HG03159 (cell line): ENCODE data around the gene TNRC18.

Experiments
- ATAC-seq: cut with Tn5 transposase; IDR thresholded peaks from one replicate; pipeline ENCODE4 v1.9.1; 2021; ENCODE audit warnings: mild to moderate bottlenecking, moderate library complexity; ENCODE audit not compliant: unreplicated experiment

Gene TNRC18

DNA sequence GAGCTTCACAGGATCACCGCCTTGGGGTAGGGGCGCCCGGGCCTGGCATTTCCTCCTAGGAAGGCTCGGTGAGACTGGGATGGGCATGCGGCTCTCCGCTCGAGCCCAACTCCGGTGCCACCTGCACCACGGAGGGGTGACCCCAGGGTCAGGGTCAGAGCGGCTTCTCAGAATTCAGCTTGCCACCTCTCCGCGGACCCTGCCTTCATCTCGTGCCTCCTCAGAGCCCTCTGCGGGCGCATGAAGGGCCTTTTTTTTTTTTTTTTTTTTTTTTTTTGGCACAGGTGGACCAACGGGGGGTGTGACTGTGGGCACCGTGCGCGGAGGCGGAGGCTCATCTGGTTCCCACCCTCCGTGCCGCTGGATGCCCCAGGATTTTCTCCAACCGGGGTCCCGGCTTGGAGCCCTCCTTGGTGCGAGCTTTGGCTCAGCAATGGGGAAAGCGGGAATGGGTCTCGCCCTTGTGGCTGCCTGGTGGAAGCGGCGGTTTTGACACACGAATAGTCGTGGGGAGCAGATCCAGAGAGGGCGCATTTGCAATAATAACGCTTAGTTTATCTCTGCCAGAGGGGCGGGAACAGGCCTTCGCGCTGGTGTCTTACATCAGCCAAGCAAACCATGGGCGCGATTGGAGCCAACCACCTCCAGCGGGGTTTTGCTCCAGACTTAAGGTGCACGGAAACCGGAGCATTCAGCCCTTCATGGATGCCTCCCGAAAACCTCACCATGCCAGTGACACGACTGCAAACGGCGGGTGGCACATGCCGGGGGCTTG is 5.0 kb upstream of the TNRC18 start:
- no peak for ATAC-seq

GRCh38 chr7:5426226-5426475 is 2.5 kb upstream of the TNRC18 start:
- no peak for ATAC-seq

GRCh38 chr7:5425507-5426225 is 2.0 kb upstream of the TNRC18 start:
- no peak for ATAC-seq

GRCh38 chr7:5424749-5425506 is 1.3 kb upstream of the TNRC18 start:
- ATAC-seq = no peak

DNA sequence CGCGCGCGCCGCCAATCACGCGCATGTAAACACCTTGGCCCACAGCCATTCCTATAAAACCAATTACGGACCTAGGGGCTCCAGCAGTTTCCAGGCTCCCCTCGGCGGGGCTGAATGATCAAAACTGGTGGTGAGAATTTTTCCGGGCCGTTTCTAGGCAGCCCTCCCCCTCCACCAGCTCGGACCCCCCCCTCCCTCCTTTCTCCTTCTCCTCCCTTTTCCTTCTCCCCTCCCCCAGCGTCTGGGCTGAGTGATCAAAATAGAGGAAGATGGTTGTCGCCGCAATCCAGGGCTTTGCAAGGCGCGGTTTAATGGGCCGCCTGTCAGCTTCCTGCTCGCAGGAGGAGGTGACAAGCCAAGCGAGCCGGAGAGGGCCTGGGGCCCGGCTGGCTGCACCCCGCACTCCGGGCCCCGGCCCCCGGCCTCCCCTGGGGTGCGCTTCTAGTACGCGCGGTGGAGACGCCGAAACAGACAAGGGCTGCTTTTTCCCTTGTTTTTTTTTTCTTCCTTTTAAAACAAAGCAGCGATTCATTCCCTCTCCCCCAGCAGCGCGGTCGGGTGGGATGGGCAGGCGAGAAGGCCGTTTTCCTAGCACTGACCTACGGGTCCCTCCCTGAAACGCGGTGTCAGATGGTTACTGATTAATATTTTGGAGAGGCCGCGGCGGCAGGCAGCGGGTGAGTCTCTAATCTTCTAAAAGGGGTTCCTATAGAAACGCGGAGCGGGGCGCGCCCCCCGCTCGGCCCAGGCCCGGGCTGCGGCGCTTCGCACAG is 528 bp upstream of the TNRC18 start:
- ATAC-seq = no peak

GRCh38 chr7:5422396-5423305 is 983 bp downstream of the TNRC18 start:
- ATAC-seq = no peak

DNA sequence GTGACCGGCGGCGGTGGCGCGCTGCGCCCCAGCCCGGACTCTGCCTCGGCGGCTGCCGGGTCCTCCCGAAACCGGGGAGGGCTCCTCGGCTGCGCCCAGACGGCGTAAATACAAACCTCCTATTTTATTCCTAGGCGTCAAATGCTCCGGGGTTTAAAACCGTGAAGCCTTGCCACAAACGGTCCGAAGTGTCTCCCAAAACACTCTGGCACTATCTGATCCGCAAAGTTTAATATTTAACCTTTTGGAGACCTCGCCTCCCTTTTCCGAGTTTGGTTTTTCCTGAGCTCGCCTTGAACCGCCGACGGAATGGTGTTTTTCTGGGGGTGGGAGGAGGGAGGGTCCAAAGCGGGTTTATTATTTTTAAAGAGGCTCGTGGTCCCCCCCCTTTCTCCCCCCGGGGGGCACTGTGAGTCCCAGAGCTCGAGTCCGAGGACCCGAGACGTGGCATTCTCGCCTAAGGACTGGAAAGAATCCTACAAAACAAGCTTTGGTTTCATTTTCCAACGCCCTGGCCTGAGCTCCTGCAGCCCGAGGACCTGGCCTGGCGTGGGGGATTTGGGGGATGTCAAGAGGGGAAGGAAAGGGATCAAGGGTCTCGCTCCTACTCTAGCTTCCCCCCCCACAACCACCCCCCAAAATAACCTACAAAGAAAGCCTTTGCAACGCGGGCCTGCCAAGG is 1.8 kb downstream of the TNRC18 start:
- no peak for ATAC-seq

- ATAC-seq = no peak
These were observed 2.5 kb downstream of the TNRC18 start for GRCh38 chr7:5420881-5421713.

GRCh38 chr7:5420067-5420880 is 3.4 kb downstream of the TNRC18 start:
- ATAC-seq = no peak

- no peak for ATAC-seq
These were observed 4.0 kb downstream of the TNRC18 start for GRCh38 chr7:5419539-5420066.

GRCh38 chr7:5418285-5418582 is 5.4 kb downstream of the TNRC18 start:
- ATAC-seq = no peak

DNA sequence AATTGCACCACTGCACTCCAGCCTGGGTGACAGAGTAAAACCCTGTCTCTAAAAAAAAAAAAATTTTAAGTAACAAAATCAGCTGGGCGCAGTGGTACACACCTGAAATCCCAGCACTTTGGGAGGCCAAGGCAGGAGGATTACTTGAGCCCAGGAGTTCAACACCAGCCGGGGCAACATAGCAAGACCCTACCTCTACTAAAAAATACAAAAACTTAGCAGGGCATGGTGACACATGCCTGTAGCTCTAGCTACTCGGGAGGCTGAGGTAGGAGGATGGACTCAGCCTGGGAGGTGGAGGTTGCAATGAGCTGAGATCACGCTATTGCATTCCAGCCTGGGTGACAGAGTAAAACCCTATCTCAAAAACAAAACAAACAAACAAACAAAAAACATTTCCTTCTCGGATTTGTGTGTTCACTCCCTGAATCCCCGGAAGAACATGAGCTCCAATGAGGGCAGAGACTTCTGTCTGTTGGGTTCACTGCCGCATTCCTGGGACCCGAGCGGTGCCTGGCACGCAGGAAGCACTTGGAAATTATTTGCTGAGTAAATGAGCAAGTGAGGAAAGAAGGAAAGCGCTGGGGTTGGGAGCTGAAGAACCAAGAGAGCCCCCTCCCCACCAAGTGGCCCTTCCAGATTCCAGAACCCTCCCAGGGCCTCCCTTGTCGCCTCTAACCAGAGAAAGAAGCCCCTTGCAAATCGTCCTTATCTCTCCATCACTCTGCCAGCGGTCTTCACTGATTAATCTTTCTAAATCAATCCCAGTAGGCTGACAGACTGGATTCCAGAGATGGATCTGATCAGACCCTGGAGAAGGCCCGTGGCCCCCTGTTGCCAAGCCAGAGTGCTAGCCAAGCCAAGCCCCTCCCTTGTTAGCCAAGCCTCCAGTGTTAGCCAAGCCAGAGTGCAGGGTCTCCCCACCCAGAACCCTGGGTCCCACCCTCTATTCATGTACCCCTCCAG is 6.2 kb downstream of the TNRC18 start:
- no peak for ATAC-seq

GRCh38 chr7:5414916-5415315 is 8.7 kb downstream of the TNRC18 start:
- no peak for ATAC-seq

GRCh38 chr7:5413449-5413786 is 10.2 kb downstream of the TNRC18 start:
- no peak for ATAC-seq

GRCh38 chr7:5408777-5409176 is 14.9 kb downstream of the TNRC18 start:
- no peak for ATAC-seq

GRCh38 chr7:5406957-5407945 is 16.4 kb downstream of the TNRC18 start:
- no peak for ATAC-seq
